ENCODE data around the gene NOC2L.

DNA sequence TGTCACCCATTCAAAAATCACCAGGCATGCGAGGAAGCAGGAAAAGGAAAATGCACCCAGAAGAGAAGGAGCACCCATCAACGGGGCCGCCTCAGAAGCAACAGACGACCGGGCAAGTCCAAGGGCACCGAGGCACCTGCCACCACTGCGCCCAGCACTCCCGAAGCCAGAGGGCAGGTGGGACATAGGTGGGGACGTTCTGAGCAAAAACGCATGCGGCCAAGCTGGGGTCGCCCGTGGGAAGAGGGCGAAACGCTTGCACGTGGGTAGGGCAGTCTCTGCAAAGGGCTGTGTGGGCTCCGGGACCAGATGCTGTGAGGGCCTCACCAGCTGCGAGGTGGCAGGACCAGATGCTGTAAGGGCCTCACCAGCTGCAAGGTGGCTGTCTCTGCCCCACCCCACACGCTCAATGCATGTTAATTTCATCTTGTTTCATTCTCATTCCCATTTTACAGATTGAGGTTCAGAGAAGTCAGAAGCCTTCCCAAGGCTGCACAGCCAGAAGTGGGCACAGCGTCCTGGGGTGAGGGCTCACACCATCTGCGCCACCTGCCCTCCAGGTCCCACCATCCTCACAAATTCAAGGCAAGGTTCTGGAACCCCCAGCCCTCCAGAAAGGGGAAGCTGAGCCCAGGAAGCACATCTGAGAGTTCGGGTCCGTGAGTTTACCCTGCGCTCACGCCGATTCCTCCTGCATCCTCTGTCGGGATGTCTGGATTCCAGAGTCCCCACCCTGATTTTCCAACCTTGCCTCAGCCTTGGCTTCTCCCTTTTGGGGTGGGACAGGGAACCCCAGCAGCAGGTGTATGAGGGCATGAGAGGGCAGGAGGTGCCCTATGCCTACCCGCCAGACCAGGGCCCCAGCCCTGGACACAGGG, 43.5 kb downstream of the NOC2L start:
- TF ChIP-seq, protein P1, sequence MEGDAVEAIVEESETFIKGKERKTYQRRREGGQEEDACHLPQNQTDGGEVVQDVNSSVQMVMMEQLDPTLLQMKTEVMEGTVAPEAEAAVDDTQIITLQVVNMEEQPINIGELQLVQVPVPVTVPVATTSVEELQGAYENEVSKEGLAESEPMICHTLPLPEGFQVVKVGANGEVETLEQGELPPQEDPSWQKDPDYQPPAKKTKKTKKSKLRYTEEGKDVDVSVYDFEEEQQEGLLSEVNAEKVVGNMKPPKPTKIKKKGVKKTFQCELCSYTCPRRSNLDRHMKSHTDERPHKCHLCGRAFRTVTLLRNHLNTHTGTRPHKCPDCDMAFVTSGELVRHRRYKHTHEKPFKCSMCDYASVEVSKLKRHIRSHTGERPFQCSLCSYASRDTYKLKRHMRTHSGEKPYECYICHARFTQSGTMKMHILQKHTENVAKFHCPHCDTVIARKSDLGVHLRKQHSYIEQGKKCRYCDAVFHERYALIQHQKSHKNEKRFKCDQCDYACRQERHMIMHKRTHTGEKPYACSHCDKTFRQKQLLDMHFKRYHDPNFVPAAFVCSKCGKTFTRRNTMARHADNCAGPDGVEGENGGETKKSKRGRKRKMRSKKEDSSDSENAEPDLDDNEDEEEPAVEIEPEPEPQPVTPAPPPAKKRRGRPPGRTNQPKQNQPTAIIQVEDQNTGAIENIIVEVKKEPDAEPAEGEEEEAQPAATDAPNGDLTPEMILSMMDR (IDR thresholded peaks at IDR 0.05; ENCODE audit: extremely low read depth in 1 of 2, insufficient read depth in 1 of 2, low read depth in 1 of 2, low read length in 2 of 2), result no peak
- TF ChIP-seq EZH2 (IDR thresholded peaks at IDR 0.05; ENCODE audit: borderline replicate concordance, low read depth, low read length, severe bottlenecking), result no peak
- TF ChIP-seq, protein P2, sequence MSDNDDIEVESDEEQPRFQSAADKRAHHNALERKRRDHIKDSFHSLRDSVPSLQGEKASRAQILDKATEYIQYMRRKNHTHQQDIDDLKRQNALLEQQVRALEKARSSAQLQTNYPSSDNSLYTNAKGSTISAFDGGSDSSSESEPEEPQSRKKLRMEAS (IDR thresholded peaks at IDR 0.05; ENCODE audit: insufficient read depth, insufficient read length), result no peak

Measured in endothelial cell of umbilical vein (primary cell).